HG03196 (cell line): ENCODE data around the gene TNS2.
"Not testable (repeated sequence)": the region's sequence is repeated elsewhere in the genome, so short reads cannot be mapped to it uniquely, and the experiment has no call there.

Source experiments
- ATAC-seq: cut with Tn5 transposase; IDR thresholded peaks from one replicate; pipeline ENCODE4 v1.9.1; 2021; ENCODE audit not compliant: unreplicated experiment

Gene TNS2

DNA sequence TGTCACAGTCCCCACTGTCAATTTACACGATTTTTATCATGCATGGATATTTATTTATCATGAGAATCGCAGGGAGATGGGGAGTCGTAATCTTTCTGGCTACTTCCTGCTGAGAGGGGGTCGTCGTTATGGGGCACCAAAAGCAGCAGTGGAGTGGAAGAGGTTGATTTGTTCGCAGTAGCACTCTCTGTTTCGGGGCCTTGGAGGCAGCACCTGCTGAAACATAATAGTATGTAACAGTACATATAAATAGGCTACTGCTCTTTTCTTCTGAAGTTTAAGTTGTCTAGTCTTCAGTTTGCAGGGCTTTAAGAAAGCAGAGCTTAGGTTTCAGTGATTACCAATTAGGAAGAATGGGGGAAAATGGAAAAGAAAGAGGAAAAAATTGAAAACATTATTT, 57.3 kb downstream of the TNS2 start:
- ATAC-seq: no peak

DNA sequence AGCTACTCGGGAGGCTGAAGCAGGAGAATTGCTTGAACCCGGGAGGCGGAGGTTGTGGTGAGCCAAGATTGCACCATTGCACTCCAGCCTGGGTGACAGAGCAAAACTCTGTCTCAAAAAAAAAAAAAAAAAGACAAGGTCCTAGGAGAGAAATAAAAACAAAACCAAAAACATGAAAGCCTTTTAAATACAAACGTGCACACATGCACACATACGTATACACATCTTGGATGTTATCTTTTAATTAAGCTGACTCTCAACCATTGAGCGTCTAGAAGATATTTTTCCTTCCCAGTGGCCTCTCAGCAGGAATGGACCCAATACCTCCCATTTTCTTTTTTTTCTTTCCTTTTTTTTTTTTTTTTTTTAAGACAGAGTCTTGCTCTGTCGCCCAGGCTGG, 62.6 kb downstream of the TNS2 start:
- ATAC-seq: not testable (repeated sequence)

DNA sequence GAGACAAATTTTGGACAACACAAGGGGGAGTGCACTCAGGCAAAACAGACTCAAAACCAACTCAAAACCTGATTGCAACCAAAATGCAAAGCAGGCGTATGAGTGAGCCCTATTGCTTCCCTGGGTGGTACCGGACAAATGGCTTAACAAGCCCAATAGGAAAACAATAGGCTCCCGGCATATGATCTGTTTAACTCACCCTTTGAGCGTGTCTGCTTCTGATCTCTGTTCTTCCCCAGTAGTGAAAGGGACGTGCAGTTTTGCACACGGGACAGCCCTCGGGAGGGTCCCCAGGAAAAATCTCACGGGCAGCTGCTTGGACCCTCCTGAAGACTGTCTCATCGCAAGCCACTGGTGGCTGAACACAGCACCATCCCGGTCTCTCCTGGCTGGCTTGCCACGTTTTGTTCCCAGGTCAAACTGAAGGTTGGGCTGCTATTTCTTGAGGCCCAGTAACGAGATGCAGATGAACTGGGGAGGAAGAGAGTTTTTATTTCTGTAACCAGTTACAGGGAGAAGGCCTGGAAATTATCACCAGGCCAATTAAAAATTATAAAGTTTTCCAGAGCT, 63.4 kb downstream of the TNS2 start:
- no peak for ATAC-seq

DNA sequence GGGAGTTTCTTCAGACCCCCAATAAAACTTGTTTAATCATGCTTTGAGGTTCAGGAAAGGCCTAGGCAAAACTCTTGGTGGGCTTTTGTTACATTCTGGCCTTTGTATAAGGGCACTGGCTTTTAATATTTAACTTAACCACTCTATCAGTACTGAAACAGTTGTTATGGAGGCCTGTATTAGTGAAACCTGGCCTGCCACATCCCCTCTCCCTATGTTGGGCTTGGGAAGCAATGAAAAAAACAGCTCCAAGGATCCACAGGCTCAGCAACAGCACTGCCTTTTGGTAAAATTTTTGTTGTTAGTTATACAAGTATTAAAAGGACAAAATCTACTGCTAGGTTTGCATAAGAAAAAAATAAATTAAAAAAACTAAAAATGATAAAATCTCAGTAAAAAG, 64.1 kb downstream of the TNS2 start:
- ATAC-seq: no peak
